ENCODE results near the gene THUMPD3. TPM values are rescaled to one million over a fixed set of nuclear protein-coding genes. Genes with fewer than 3 reads are reported as not detected.

THUMPD3 gene
- total and polyA plus RNA-seq, 9 of the 15 experiments (the other 6 are each of a cell fraction or from before 2014, with no cell fraction given): 58.3 to 132 (median 113) TPM

GRCh38 chr3:9430733-9431132, 67.9 kb downstream of the THUMPD3 start:
- CTCF ChIA-PET (ENCODE audit: low intra/inter-chr PET ratio): no interaction called here
- 96% methylated on average over 3 of the region's 3 CpGs for WGBS (ENCODE audit: insufficient coverage, low coverage, missing lambda C conversion rate)

GRCh38 chr3:9433627-9434521, 71.0 kb downstream of the THUMPD3 start:
- Histone ChIP-seq H3K36me3 (ENCODE audit: control insufficient read depth, insufficient read depth, low read length) (peaks cover 96% of the 10 kb centered on the region), H4K20me1 (replicated peaks; ENCODE audit: control insufficient read depth, insufficient read depth, low read length) (peaks cover 7% of the 10 kb centered on the region; the same call in 1 of the 2 replicates), H3K4me2 (ENCODE audit: insufficient read depth, low read length) (no peak overlapping the region), H2AFZ (ENCODE audit: low read depth, low read length) (no peak overlapping the region), H3K9ac (ENCODE audit: insufficient read depth in 1 of 2, low read depth in 2 of 2, low read length in 2 of 2) (no peak overlapping the region), H3K9me3 (replicated peaks; ENCODE audit: control insufficient read depth, insufficient read depth, low read depth, low read length) (no peaks in the 10 kb centered on the region), H3K27me3 (ENCODE audit: control insufficient read depth in 2 of 2, insufficient read depth in 2 of 2, low read length in 2 of 2) (no peaks in the 10 kb centered on the region), H3K4me1 (replicated peaks in 1 of 2; ENCODE audit: control insufficient read depth in 2 of 2, insufficient read depth in 2 of 2, low read length in 2 of 2) (no peaks in the 10 kb centered on the region), H3K79me2 (ENCODE audit: control insufficient read depth, insufficient read depth, low read length) (peaks cover 74% of the 10 kb centered on the region), H3K27ac (ENCODE audit: extremely low read depth, low read depth, low read length) (no peak overlapping the region), H3K4me3 (no peak overlapping the region), H3K9me1 (ENCODE audit: control insufficient read depth, insufficient read depth, low read length) (no peaks in the 10 kb centered on the region)
- in situ Hi-C loops (cut with MboI) (no loop called here), intact Hi-C loops (cut with micrococcal nuclease) (no loop called here)
- TF ChIP-seq KLF16 (IDR thresholded peaks at IDR 0.05) (no peak), ATF1 (CRISPR knock-in tag; IDR thresholded peaks at IDR 0.05) (no peak), ATF1 (tag; IDR thresholded peaks at IDR 0.05) (no peak), NFE2L1 (tag; IDR thresholded peaks at IDR 0.05; ENCODE audit: borderline replicate concordance, low read depth) (no peak), NELFE (IDR thresholded peaks at IDR 0.05; ENCODE audit: insufficient read depth, insufficient read length) (no peak)
- no peak for ATAC-seq
- WGBS (ENCODE audit: insufficient coverage, low coverage, missing lambda C conversion rate): 94% methylated on average over 15 of the region's 15 CpGs
- BruUV-seq (replicated peaks): no TSS peak
- POLR2A ChIA-PET: interaction anchor here (1.7 kb wide), 1 partner anchor 13 kb away, joined by 5 read pairs; no protein-coding TSS in a partner anchor
- CTCF ChIA-PET (ENCODE audit: low intra/inter-chr PET ratio): no interaction called here
- no peak for FAIRE-seq
- DNase-seq (ENCODE audit: extremely low read depth in 1 of 4, low spot score in 3 of 4): no peak

More at GRCh38 chr3:9430733-9431132, 67.9 kb downstream of the THUMPD3 start:
- Histone ChIP-seq H3K9me1 (ENCODE audit: control insufficient read depth, insufficient read depth, low read length) (no peaks in the 10 kb centered on the region), H3K27ac (ENCODE audit: extremely low read depth, low read depth, low read length) (no peak overlapping the region), H3K36me3 (ENCODE audit: control insufficient read depth, insufficient read depth, low read length) (peaks cover 96% of the 10 kb centered on the region), H3K4me1 (replicated peaks in 1 of 2; ENCODE audit: control insufficient read depth in 2 of 2, insufficient read depth in 2 of 2, low read length in 2 of 2) (no peaks in the 10 kb centered on the region), H3K27me3 (ENCODE audit: control insufficient read depth in 2 of 2, insufficient read depth in 2 of 2, low read length in 2 of 2) (no peaks in the 10 kb centered on the region), H3K9me3 (replicated peaks; ENCODE audit: control insufficient read depth, insufficient read depth, low read depth, low read length) (no peaks in the 10 kb centered on the region), H2AFZ (ENCODE audit: low read depth, low read length) (no peak overlapping the region), H4K20me1 (replicated peaks; ENCODE audit: control insufficient read depth, insufficient read depth, low read length) (no peaks in the 10 kb centered on the region), H3K4me3 (no peak overlapping the region), H3K9ac (ENCODE audit: insufficient read depth in 1 of 2, low read depth in 2 of 2, low read length in 2 of 2) (no peak overlapping the region), H3K4me2 (ENCODE audit: insufficient read depth, low read length) (no peak overlapping the region), H3K79me2 (ENCODE audit: control insufficient read depth, insufficient read depth, low read length) (peaks cover 78% of the 10 kb centered on the region)
- DNase-seq (ENCODE audit: extremely low read depth in 1 of 4, low spot score in 3 of 4): no peak
- TF ChIP-seq DACH1 (IDR thresholded peaks at IDR 0.05; ENCODE audit: partially characterized antibody) (peak; percentile 18), NBN (IDR thresholded peaks at IDR 0.05; ENCODE audit: low read depth) (no peak)
- no TSS peak for BruUV-seq (replicated peaks)
- FAIRE-seq: no peak
- in situ Hi-C loops (cut with MboI): no loop called here
- intact Hi-C loops (cut with micrococcal nuclease): no loop called here
- ATAC-seq: no peak
- POLR2A ChIA-PET: interaction anchor here (1.0 to 2.0 kb wide), 3 partner anchors 32 to 73 kb away, joined by 3 to 5 read pairs (median 4); no protein-coding TSS in a partner anchor
